ENCODE measurements around the gene FSTL1. TPM values are rescaled to one million over a fixed set of nuclear protein-coding genes. Genes with fewer than 3 reads are reported as not detected.

The FSTL1 gene
- total and polyA plus RNA-seq, 8 donors: 7.3 to 131 (median 15.1) TPM

GRCh38 chr3:120487191-120487650 lies 36.4 kb upstream of the FSTL1 start:
- no peak for FAIRE-seq
- peak in 2 of 4 donors; percentile 37 to 58 for ATAC-seq
- intact Hi-C loops (cut with DNase I): no loop called here
- DNase-seq: no peak
- Histone ChIP-seq H3K9me3 (no peaks in the 10 kb centered on the region), H3K27me3 (no peaks in the 10 kb centered on the region), H3K4me3 (no peak overlapping the region), H3K36me3 (no peaks in the 10 kb centered on the region), H3K27ac (no peak overlapping the region), H3K4me1 (no peaks in the 10 kb centered on the region)
- no peak for TF ChIP-seq CTCF (IDR thresholded peaks at IDR 0.05)
- WGBS, 2 donors: 49 to 54% methylated on average over 3 of the region's 3 CpGs

GRCh38 chr3:120481081-120481480 lies 30.3 kb upstream of the FSTL1 start:
- no peak for TF ChIP-seq CTCF (IDR thresholded peaks at IDR 0.05)
- Histone ChIP-seq H3K27ac (no peak overlapping the region), H3K4me3 (no peak overlapping the region), H3K27me3 (no peaks in the 10 kb centered on the region), H3K9me3 (no peaks in the 10 kb centered on the region), H3K36me3 (no peaks in the 10 kb centered on the region), H3K4me1 (no peaks in the 10 kb centered on the region)
- DNase-seq (no peak), FAIRE-seq (no peak), ATAC-seq (no peak)
- intact Hi-C loops (cut with DNase I): no loop called here
- 67 to 84% methylated on average over 2 of the region's 2 CpGs for whole genome bisulfite sequencing, 2 donors

GRCh38 chr3:120477781-120478180 lies 27.0 kb upstream of the FSTL1 start:
- intact Hi-C loops (cut with DNase I): no loop called here
- no peak for ATAC-seq
- DNase-seq: no peak
- no peak for TF ChIP-seq CTCF (IDR thresholded peaks at IDR 0.05)
- 75 to 78% methylated on average over 4 of the region's 4 CpGs for WGBS, 2 donors
- H3K9me3 ChIP-seq: no peaks in the 10 kb centered on the region
- H3K4me1 ChIP-seq: no peaks in the 10 kb centered on the region
- no peak overlapping the region for H3K27ac ChIP-seq
- no peaks in the 10 kb centered on the region for H3K27me3 ChIP-seq
- no peak overlapping the region for H3K4me3 ChIP-seq
- FAIRE-seq: no peak
- no peaks in the 10 kb centered on the region for H3K36me3 ChIP-seq

- Histone ChIP-seq H3K27ac (no peak overlapping the region), H3K4me1 (no peaks in the 10 kb centered on the region), H3K9me3 (no peaks in the 10 kb centered on the region), H3K27me3 (no peaks in the 10 kb centered on the region), H3K4me3 (no peak overlapping the region), H3K36me3 (no peaks in the 10 kb centered on the region)
- intact Hi-C loops (cut with DNase I): no loop called here
- ATAC-seq (peak in 1 of 4 donors; percentile 27), FAIRE-seq (no peak), DNase-seq (no peak)
- WGBS, 2 donors: 78 to 80% methylated on average over 6 of the region's 6 CpGs
- no peak for TF ChIP-seq CTCF (IDR thresholded peaks at IDR 0.05)
Measured at GRCh38 chr3:120475722-120476377, 25.1 kb upstream of the FSTL1 start.

GRCh38 chr3:120473896-120474675 lies 23.3 kb upstream of the FSTL1 start:
- Histone ChIP-seq H3K27me3 (no peaks in the 10 kb centered on the region), H3K36me3 (no peaks in the 10 kb centered on the region), H3K27ac (no peak overlapping the region), H3K9me3 (no peaks in the 10 kb centered on the region), H3K4me1 (no peaks in the 10 kb centered on the region), H3K4me3 (no peak overlapping the region)
- FAIRE-seq (no peak), ATAC-seq (no peak), DNase-seq (no peak)
- intact Hi-C loops (cut with DNase I): no loop called here
- 90 to 92% methylated on average over 3 of the region's 3 CpGs for WGBS, 2 donors
- TF ChIP-seq CTCF (IDR thresholded peaks at IDR 0.05): no peak
